ENCODE measurements around the gene IGF1R. TPM values are rescaled to one million over a fixed set of nuclear protein-coding genes. Genes with fewer than 3 reads are reported as not detected.

Gene IGF1R
- total and polyA plus RNA-seq, 2 of the 13 experiments (the other 11 are each of a cell fraction or from before 2014, with no cell fraction given), result 15.9 to 18.4 TPM

- DNase-seq (ENCODE audit: low spot score) (no peak), FAIRE-seq (no peak), ATAC-seq (no peak)
- 32% methylated on average over 7 of the region's 8 CpGs for WGBS (ENCODE audit: low lambda C conversion rate)
- Histone ChIP-seq H3K27ac (ENCODE audit: extremely low read length, insufficient read depth, low read length) (no peak overlapping the region), H3K4me3 (replicated peaks in 1 of 3; ENCODE audit: insufficient read depth in 1 of 3, low read depth in 2 of 3, low read length in 3 of 3) (no peak overlapping the region), H3K9ac (ENCODE audit: insufficient read depth, low read depth, low read length) (no peak overlapping the region), H4K20me1 (ENCODE audit: insufficient read depth, low read length) (no peaks in the 10 kb centered on the region), H3K79me2 (ENCODE audit: insufficient read depth, low read length) (no peaks in the 10 kb centered on the region), H3K4me2 (ENCODE audit: low read depth, low read length) (no peak overlapping the region), H3K4me1 (ENCODE audit: insufficient read depth, low read length) (peaks cover 7% of the 10 kb centered on the region; the same call in 1 of the 2 replicates), H3K36me3 (replicated peaks in 1 of 2; ENCODE audit: control insufficient read depth in 1 of 2, insufficient read depth in 2 of 2, low read length in 2 of 2) (no peaks in the 10 kb centered on the region), H2AFZ (ENCODE audit: low read length) (no peak overlapping the region), H3K9me3 (ENCODE audit: low read length) (no peaks in the 10 kb centered on the region), H3K27me3 (ENCODE audit: control insufficient read depth in 1 of 2, insufficient read depth in 2 of 2, low read length in 2 of 2) (peaks cover 5 to 19% of the 10 kb centered on the region in 2 experiments; a peak in 4 of 5 replicates)
- no peak for TF ChIP-seq ZFP36 (IDR thresholded peaks at IDR 0.05; ENCODE audit: borderline replicate concordance, low read depth, low read length, partially characterized antibody)
- TF ChIP-seq ZNF296 (CRISPR knock-in tag; conservative IDR thresholded peaks at IDR 0.05), result no peak
- TF ChIP-seq SNAPC5 (CRISPR knock-in tag; IDR thresholded peaks at IDR 0.05; ENCODE audit: borderline replicate concordance), result no peak
- no peak for TF ChIP-seq ZNF10 (CRISPR knock-in tag; IDR thresholded peaks at IDR 0.05; ENCODE audit: borderline replicate concordance, low read depth)
- TF ChIP-seq, protein P1, sequence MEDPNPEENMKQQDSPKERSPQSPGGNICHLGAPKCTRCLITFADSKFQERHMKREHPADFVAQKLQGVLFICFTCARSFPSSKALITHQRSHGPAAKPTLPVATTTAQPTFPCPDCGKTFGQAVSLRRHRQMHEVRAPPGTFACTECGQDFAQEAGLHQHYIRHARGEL (CRISPR knock-in tag; IDR thresholded peaks at IDR 0.05), result no peak
- no peak for TF ChIP-seq ZNF639 (CRISPR knock-in tag; conservative IDR thresholded peaks at IDR 0.05)
- no peak for TF ChIP-seq ZNF790 (CRISPR knock-in tag; IDR thresholded peaks at IDR 0.05; ENCODE audit: borderline replicate concordance)
- TF ChIP-seq ZFP1 (CRISPR knock-in tag; IDR thresholded peaks at IDR 0.05), result no peak
- TF ChIP-seq ZNF598 (CRISPR knock-in tag; IDR thresholded peaks at IDR 0.05; ENCODE audit: borderline replicate concordance), result no peak
- TF ChIP-seq ARHGAP35 (CRISPR knock-in tag; IDR thresholded peaks at IDR 0.05; ENCODE audit: borderline replicate concordance), result no peak
- no peak for TF ChIP-seq CBX1 (IDR thresholded peaks at IDR 0.05; ENCODE audit: low read depth)
- TF ChIP-seq SP140L (CRISPR knock-in tag; IDR thresholded peaks at IDR 0.05; ENCODE audit: borderline replicate concordance), result no peak
- TF ChIP-seq, protein P2, sequence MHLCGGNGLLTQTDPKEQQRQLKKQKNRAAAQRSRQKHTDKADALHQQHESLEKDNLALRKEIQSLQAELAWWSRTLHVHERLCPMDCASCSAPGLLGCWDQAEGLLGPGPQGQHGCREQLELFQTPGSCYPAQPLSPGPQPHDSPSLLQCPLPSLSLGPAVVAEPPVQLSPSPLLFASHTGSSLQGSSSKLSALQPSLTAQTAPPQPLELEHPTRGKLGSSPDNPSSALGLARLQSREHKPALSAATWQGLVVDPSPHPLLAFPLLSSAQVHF (CRISPR knock-in tag; IDR thresholded peaks at IDR 0.05), result no peak
- in situ Hi-C loops (cut with HindIII; ENCODE audit: extremely low pct_ligation_motif_present, low pct_unique_long_range_greater_than_20kb), result no loop called here
- intact Hi-C loops (cut with micrococcal nuclease; ENCODE audit: unreplicated experiment), result no loop called here
- ChIA-PET CTCF (ENCODE audit: low intra/inter-chr PET ratio, low total read pairs) (no interaction called here), POLR2A (no interaction called here)
- BruUV-seq (replicated peaks), result no TSS peak
Observed at GRCh38 chr15:98970799-98971198, 322.5 kb downstream of the IGF1R start.
